GM21619 (cell line): ENCODE data around the gene DNAAF5.

Source experiments
- ATAC-seq: cut with Tn5 transposase; IDR thresholded peaks from one replicate; pipeline ENCODE4 v1.9.1; 2021; ENCODE audit not compliant: unreplicated experiment

The DNAAF5 gene

DNA sequence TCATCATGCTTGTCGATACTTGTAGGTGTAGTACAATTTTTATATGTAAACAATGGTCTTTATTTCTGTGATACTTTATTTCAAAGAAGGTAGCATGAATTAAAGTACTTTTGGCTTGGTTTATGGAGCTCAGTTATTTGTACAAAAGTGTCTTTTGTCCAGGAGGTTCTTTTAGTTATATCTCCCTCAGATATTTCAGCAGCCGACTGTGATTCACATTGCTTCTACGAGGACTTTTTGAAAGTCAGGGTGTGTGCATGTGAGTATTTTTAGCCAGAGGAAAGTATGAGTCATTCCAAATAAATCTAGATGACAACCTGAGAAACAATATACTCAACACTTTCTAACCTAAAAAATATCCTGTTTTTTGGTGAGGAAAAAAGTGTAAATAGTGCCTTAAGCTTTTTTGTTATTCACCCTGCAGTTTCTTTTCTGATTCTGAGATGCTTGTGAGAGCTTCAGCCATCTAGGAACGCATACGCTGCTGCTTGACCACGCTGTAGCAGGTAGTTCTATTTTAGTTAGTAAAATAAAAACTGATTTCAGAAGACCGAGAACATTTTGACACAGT, 105.2 kb downstream of the DNAAF5 start:
- peak; percentile 68 for ATAC-seq

- ATAC-seq, result peak; percentile 40
These were observed 105.9 kb downstream of the DNAAF5 start, which contains the start of gene SUN1 for GRCh38 chr7:832167-832967. TSS of gene SUN1 (plus strand) at chr7:832476. CDS start at chr7:832525, 49 bp downstream.

GRCh38 chr7:832968-833424, 106.5 kb downstream of the DNAAF5 start:
- ATAC-seq, result no peak

DNA sequence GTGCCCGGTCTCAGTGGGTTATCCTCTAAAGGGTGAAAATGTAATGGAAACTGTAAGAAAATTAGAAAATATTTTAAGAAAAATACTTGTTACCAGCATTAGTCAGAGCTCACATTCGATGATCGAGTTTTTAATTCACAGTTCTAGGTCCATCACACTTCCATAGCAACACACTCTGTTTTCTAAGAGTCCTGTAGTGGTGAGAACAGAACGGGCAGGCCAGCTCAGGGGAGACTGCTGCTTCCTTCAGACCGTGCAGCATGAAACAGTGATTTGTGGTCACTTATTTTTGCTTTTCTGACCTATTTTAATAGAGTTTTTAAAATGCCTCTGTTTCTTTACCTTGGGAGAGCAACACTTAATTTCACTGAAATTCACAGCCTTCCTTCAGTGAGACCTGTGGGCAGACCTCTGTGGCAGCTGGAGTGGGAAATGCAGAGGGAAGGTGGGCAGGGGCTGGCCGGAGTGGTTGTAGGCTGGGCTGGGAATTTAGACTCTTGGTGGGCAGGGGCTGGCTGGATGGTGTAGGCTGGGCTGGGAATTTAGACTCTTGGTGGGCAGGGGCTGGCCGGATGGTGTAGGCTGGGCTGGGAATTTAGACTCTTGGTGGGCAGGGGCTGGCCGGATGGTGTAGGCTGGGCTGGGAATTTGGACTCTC, 107.2 kb downstream of the DNAAF5 start:
- ATAC-seq, result no peak

DNA sequence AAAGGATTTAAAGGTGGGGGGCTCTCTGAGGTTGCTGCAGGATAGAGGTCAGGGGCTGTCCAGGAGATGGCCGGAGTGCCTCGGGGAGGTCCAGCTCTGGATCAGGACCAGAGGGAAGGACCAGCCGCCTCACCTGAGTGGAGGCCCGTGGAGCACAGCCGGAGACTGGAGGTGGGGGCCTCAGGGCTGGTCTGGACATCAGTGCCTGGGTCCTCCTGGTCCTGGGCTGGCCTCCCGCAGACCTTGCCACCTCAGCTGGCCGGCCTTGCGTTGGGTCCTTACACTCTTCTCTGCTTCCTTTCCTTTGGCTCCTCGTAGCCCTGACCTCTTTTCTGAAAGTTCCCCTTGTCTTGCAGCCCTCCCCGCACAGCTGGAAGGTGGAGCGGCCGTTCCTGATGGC, 107.8 kb downstream of the DNAAF5 start:
- ATAC-seq, result no peak

DNA sequence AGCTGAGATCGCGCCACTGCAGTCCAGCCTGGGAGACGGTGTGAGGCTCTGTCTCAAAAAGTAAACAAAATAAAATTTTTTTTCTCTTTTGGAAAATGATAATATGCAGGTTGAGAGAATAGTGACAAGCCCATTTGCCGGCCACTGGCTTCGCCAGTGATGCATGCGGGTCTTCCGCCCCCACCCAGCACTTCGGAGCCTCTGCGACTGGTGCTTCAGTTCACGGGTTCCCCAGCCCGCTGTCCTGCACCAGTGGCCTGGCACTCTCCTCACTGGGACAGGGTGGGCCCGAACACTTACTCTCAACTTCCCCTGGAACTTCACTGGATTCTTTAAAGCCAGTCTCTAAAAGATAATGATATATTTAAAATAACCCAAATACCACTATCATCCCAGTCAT, 108.5 kb downstream of the DNAAF5 start:
- ATAC-seq, result no peak

DNA sequence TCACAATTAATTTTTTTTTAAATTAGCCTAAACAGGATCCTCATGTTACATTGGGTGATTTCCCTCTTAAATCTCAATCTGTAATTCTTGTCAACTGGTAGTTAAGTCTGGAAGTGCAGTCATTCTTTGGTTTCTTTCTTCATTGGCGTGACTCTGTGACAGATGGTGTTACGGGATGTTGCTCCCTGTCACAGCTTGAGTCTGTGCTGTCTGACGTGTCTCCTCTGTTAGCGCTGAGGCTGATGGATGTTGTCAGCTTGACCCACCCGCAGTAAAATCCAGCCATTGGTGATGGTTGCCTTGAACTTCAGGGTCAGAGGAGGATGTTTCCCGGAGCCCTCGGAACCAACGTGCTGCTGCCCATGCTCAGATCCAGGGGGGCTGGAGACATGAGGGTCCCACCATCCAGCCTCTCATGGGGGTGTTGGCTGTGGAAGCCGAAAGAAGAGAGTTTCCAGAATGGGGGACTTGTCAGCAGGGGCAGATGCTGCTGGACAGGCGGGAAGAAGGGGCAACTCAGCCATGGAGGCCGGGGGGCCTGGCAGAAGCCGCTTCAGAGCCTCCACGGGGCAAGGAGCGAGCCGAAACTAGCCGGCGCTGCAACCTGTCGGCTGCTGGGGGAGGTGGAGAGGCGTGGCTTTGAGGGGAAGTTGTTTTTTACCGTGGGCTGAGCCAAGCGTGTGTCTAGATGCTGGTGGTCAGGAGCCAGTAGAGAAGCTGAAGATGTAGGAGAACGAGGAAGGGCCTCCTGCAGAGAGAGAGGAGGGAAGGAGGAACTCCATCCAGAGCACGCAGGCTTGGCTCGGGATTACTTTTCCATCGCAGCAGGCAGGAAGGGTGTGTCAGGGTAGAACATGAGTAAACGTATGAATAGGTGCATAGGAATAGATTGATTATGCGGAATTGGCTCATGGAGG, 109.2 kb downstream of the DNAAF5 start:
- ATAC-seq, result no peak
